Esophagus muscularis mucosa (tissue), 4 donors: ENCODE measurements around the gene CCK. TPM values are rescaled to one million over a fixed set of nuclear protein-coding genes. Genes with fewer than 3 reads are reported as not detected.

Source experiments
- DNase-seq: peaks from one replicate; pipeline ENCODE4 v3.0.0-alpha.2; 2017; ENCODE audit errors: extremely low spot score
- H3K27ac ChIP-seq, 4 donors: fragments of 200-600 bp; sonication (generic); replicated peaks in 1 of 4; 1 replicate in 3 of 4; 2 replicates in 1 of 4; pipeline ENCODE4 v1.5.1; 2016 to 2019; ENCODE audit warnings: mild to moderate bottlenecking in 1 of 4
- H3K27me3 ChIP-seq, 4 donors: fragments of 200-600 bp; sonication (generic); one replicate each; pipeline versions ENCODE4 v1.5.1 to v1.6.0; 2016 to 2019
- H3K36me3 ChIP-seq, 4 donors: fragments of 200-600 bp; sonication (generic); one replicate each; pipeline ENCODE4 v1.5.1; 2016 to 2019
- H3K4me1 ChIP-seq, 4 donors: fragments of 200-600 bp; sonication (generic); one replicate each; pipeline ENCODE4 v1.5.1; 2016 to 2019
- H3K4me3 ChIP-seq, 4 donors: fragments of 200-600 bp; sonication (generic); 1 replicate in 2 of 4; 2 replicates in 2 of 4; pipeline ENCODE4 v1.5.1; 2016 to 2019; ENCODE audit warnings: mild to moderate bottlenecking in 4 of 4, moderate library complexity in 1 of 4
- H3K9me3 ChIP-seq, 4 donors: fragments of 200-600 bp; sonication (generic); 1 replicate in 3 of 4; 2 replicates in 1 of 4; pipeline ENCODE4 v1.5.1; 2016 to 2019
- EP300 ChIP-seq: sonication (generic); formaldehyde crosslinking; IDR thresholded peaks from one replicate; pipeline ENCODE4 v1.6.1; 2017; ENCODE audit warnings: antibody characterized with exemption
- POLR2A ChIP-seq: fragments of 450-650 bp; IDR thresholded peaks from one replicate; pipeline ENCODE4 v1.6.1; 2017; ENCODE audit warnings: antibody characterized with exemption, moderate library complexity, mild to moderate bottlenecking, low read depth
- POLR2AphosphoS5 ChIP-seq, 2 donors: sonication (generic); formaldehyde crosslinking; IDR thresholded peaks; one replicate each; pipeline ENCODE4 v1.6.1; 2017; ENCODE audit warnings: antibody characterized with exemption in 2 of 2
- WGBS: methylation state at CpG from one replicate; pipeline ENCODE4 v1.1.5; 2018; 5-methylcytosine and 5-hydroxymethylcytosine counted together
- intact Hi-C: fragments of 100-400 bp; cut with DNase I; formaldehyde crosslinking; loops from one replicate; pipeline ENCODE4 v1.15.1; 2023
- total RNA-seq, 4 donors: library from RNA; depleted of rRNA; stranded (reverse); fragments of >200 nt; gene quantifications; one replicate each; pipeline versions ENCODE4 v1.1.0 to v1.2.1, GENCODE V29; 2016
- TF ChIP-seq, protein P1 (sequence below), 3 experiments: fragments of 200-600 bp in 2 of 3; fragments of 450-650 bp in 1 of 3; sonication (generic) in 2 of 3; IDR thresholded peaks; one replicate each; pipeline ENCODE4 v1.5.1; 2017 to 2019; ENCODE audit warnings: antibody characterized with exemption in 3 of 3, mild to moderate bottlenecking in 2 of 3, moderate library complexity in 1 of 3

The CCK gene
- total RNA-seq, 4 donors from 2014 or later, result 2.2 to 15.1 (median 4.6) TPM

DNA sequence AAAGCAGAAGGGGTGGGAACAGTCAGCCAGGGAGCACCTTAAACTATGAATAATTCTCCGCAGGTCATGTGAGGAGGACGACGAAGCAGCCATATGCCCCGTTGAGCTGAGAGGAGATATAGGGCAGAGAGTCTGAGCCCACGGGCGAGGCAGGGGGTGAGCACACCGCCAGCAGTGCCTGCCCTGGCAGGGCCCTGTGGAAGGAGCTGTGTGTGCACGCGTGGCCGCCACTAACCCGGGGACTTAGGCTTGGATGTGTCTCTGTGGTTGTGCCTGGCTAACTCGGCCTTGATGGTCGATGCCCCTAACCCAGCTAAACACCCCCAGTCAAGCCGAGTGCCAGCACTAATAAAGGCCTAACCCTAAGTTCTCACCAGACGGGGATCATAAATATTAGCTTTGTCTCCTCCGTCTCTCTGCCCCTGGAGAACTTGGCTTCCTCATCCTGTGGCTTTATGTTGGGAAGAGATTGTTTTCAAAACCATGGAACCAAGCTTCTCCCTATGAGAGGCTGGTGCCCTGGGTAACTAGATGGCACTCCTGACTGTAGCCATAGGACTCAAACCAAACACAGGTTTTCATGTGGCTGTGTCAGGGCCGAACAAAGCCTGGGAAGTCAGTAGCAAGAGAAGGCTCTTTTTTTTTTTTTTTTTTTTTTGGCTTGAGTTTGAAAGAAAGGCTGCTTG, 45.4 kb downstream of the CCK start:
- peaks cover 22 to 82% (median 62%) of the 10 kb centered on the region in 4 donors for H3K36me3 ChIP-seq
- WGBS, result 88% methylated on average over 13 of the region's 17 CpGs

DNA sequence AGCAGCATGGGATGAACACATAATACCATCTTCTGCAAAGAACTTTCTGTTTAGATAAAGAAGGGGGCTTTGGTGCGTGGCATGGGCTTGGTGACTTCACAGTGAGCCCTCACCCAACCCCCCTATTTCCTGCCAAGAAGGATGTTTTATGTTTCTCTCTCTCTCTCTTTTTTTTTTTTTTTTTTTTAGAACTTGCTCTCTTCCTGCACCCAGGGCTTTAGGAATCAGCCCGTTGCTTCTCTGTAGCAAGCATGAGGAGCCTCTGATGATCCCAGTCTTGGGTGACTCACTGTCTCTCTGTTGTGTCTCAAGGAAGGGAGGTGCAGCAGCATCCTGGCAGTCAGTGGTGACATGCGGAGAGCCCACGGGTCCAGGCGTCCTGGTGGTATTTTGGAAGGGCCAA, 49.1 kb downstream of the CCK start:
- no peaks in the 10 kb centered on the region for H3K27me3 ChIP-seq
- intact Hi-C loops, result no loop called here
- peaks cover 0 to 87% (median 48%) of the 10 kb centered on the region in 4 donors for H3K36me3 ChIP-seq
- TF ChIP-seq, protein P1, sequence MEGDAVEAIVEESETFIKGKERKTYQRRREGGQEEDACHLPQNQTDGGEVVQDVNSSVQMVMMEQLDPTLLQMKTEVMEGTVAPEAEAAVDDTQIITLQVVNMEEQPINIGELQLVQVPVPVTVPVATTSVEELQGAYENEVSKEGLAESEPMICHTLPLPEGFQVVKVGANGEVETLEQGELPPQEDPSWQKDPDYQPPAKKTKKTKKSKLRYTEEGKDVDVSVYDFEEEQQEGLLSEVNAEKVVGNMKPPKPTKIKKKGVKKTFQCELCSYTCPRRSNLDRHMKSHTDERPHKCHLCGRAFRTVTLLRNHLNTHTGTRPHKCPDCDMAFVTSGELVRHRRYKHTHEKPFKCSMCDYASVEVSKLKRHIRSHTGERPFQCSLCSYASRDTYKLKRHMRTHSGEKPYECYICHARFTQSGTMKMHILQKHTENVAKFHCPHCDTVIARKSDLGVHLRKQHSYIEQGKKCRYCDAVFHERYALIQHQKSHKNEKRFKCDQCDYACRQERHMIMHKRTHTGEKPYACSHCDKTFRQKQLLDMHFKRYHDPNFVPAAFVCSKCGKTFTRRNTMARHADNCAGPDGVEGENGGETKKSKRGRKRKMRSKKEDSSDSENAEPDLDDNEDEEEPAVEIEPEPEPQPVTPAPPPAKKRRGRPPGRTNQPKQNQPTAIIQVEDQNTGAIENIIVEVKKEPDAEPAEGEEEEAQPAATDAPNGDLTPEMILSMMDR (IDR thresholded peaks at IDR 0.05), result no peak
- TF ChIP-seq POLR2A (no peak), EP300 (no peak), POLR2AphosphoS5 (IDR thresholded peaks at IDR 0.05) (no peak)
- no peak for DNase-seq
- 85% methylated on average over 5 of the region's 5 CpGs for WGBS
- no peaks in the 10 kb centered on the region for H3K9me3 ChIP-seq
- no peak overlapping the region for H3K27ac ChIP-seq
- no peak overlapping the region for H3K4me3 ChIP-seq
- peaks cover 0 to 15% (median 6%) of the 10 kb centered on the region in 4 donors for H3K4me1 ChIP-seq

More for the DNA sequence above, 45.4 kb downstream of the CCK start:
- DNase-seq, result no peak
- Histone ChIP-seq H3K9me3 (no peaks in the 10 kb centered on the region), H3K27me3 (no peaks in the 10 kb centered on the region), H3K4me3 (no peak overlapping the region), H3K27ac (no peak overlapping the region), H3K4me1 (peaks cover 6 to 16% (median 15%) of the 10 kb centered on the region in 4 donors)
- intact Hi-C loops, result no loop called here
- TF ChIP-seq EP300 (no peak), POLR2A (no peak), POLR2AphosphoS5 (IDR thresholded peaks at IDR 0.05) (no peak)
- TF ChIP-seq, protein P1 (IDR thresholded peaks at IDR 0.05), result no peak

DNA sequence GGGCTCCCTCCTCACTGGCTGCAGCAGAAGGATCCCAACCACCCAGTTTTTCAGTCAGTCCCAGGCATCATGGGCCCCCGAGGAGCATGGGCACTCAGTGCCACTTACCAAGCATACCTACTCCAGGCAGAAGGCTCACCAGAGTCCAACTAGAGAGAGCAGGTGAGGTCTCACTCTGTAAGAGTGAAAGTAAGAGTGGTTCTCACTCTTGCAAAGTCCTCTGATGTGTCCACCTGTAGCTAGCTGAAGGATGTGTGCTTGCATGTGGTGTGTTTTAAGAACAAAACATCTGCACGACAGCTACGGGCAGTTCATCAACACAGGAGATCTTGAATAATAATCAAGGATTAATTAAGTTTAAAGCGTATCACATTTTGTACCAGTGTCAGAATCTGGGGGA, 49.7 kb downstream of the CCK start:
- H3K9me3 ChIP-seq, result no peaks in the 10 kb centered on the region
- H3K4me3 ChIP-seq, result no peak overlapping the region
- intact Hi-C loops, result no loop called here
- H3K36me3 ChIP-seq, result peaks cover 3 to 87% (median 48%) of the 10 kb centered on the region in 4 donors
- H3K27me3 ChIP-seq, result no peaks in the 10 kb centered on the region
- 96% methylated on average over 4 of the region's 4 CpGs for WGBS
- peaks cover 0 to 15% (median 6%) of the 10 kb centered on the region in 4 donors for H3K4me1 ChIP-seq
- TF ChIP-seq, protein P1 (IDR thresholded peaks at IDR 0.05), result no peak
- TF ChIP-seq EP300 (no peak), POLR2A (no peak), POLR2AphosphoS5 (IDR thresholded peaks at IDR 0.05) (no peak)
- H3K27ac ChIP-seq, result no peak overlapping the region
- no peak for DNase-seq

DNA sequence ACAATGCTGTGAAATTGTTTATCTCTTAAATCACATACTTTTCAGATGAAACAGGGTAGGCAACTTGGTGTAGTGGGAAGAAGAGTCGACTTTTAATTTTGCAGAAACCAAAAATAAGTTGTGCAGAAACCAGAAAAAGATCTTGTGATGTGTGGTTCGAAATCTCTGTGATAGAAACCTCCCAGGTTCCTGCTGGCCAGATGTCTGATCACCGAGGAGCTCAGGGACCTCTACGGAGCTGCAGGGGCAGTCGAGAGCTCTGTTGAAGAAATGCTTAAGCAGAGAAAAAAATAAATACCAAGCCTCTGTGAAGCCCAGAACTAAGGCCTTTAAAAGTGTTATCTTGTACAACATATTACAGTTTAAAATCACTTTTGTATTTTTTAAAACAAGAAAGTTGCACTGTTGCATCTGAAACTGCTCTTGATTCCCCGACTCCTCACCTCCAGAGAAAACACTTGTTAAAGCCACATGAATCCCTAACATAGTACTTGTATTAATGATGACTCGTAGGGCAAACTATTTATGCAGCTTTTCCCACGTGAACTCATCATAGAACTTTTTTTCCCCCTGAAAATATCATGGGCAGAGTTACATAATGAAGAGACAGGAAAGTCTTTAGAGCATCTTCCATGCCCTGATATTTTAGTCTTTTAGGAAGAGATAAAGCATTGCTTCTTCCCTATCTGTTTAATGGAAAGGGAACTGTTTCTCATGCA, 51.3 kb downstream of the CCK start:
- TF ChIP-seq EP300 (no peak), POLR2AphosphoS5 (IDR thresholded peaks at IDR 0.05) (no peak), POLR2A (no peak)
- TF ChIP-seq, protein P1 (IDR thresholded peaks at IDR 0.05), result no peak
- Histone ChIP-seq H3K4me1 (peaks cover 0 to 15% (median 6%) of the 10 kb centered on the region in 4 donors), H3K9me3 (no peaks in the 10 kb centered on the region), H3K4me3 (no peak overlapping the region), H3K27ac (no peak overlapping the region), H3K36me3 (peaks cover 15 to 90% (median 54%) of the 10 kb centered on the region in 4 donors), H3K27me3 (no peaks in the 10 kb centered on the region)
- intact Hi-C loops, result no loop called here
- WGBS, result 66% methylated on average over 8 of the region's 8 CpGs
- DNase-seq, result no peak
